Activated CD4-positive, CD25-positive, alpha-beta regulatory T cell (primary cell): Measurements from ENCODE around the gene FKBP8.

ENCODE experiments used
- DNase-seq, 4 experiments: peaks; one replicate each; lab custom pipeline; 2025; lab: John Stamatoyannopoulos, UW

FKBP8 gene

GRCh38 chr19:18483119-18483890 lies 60.1 kb downstream of the FKBP8 start:
- DNase-seq: no peak
